Breast epithelium (tissue), 3 donors: Measurements from ENCODE around the gene FAM89B.

Experiments
- CTCF ChIP-seq, 3 donors: fragments of 450-650 bp; IDR thresholded peaks; one replicate each; pipeline ENCODE4 v1.5.1; 2016 to 2017; ENCODE audit warnings: antibody characterized with exemption in 3 of 3, mild to moderate bottlenecking in 3 of 3, moderate library complexity in 3 of 3
- POLR2AphosphoS5 ChIP-seq, 3 donors: sonication (generic); formaldehyde crosslinking; IDR thresholded peaks; one replicate each; pipeline ENCODE4 v1.6.1; 2017; ENCODE audit warnings: antibody characterized with exemption in 3 of 3

GRCh38 chr11:65542738-65543390, 29.5 kb upstream of the FAM89B start:
- TF ChIP-seq POLR2AphosphoS5 (IDR thresholded peaks at IDR 0.05) (no peak), CTCF (IDR thresholded peaks at IDR 0.05) (no peak)
